Gastrocnemius medialis (tissue), 4 donors: Measurements from ENCODE around the gene NKAP.

Source experiments
- CTCF ChIP-seq, 5 experiments: fragments of 450-650 bp in 3 of 5; fragments of 200-600 bp in 2 of 5; sonication (generic) in 2 of 5; IDR thresholded peaks in 4 of 5; conservative IDR thresholded peaks in 1 of 5; 1 replicate in 4 of 5; 2 replicates in 1 of 5; pipeline ENCODE4 v1.5.1; 2016 to 2019; ENCODE audit warnings: antibody characterized with exemption in 5 of 5, mild to moderate bottlenecking in 3 of 5, moderate library complexity in 3 of 5
- POLR2A ChIP-seq, 2 donors: fragments of 450-650 bp; IDR thresholded peaks; one replicate each; pipeline ENCODE4 v1.6.1; 2017; ENCODE audit warnings: antibody characterized with exemption in 2 of 2, mild to moderate bottlenecking in 2 of 2, moderate library complexity in 2 of 2

- TF ChIP-seq CTCF (IDR thresholded peaks at IDR 0.05 in 4 of 5, conservative IDR thresholded peaks at IDR 0.05 in 1 of 5) (no peak), POLR2A (IDR thresholded peaks at IDR 0.05) (no peak)
These were observed 63.5 kb downstream of the NKAP start for GRCh38 chrX:119880076-119880475.
